A549 (cell line): ENCODE measurements around the gene MASTL. TPM values are rescaled to one million over a fixed set of nuclear protein-coding genes. Genes with fewer than 3 reads are reported as not detected.

Experiments used
- ATAC-seq, 2 experiments: fragments of 200-7000 bp in 1 of 2; fragments of >200 bp in 1 of 2; cut with Nextera tagmentation in 1 of 2; cut with Tn5 transposase in 1 of 2; 3 replicates each; pipeline versions ENCODE4 v1.8.0 to v1.9.1; 2018 to 2020; ENCODE audit warnings: mild to moderate bottlenecking in 1 of 2, moderate library complexity in 1 of 2
- CTCF ChIA-PET: fragments of 300-600 bp; sonication (Branson Sonifier 250); formaldehyde crosslinking; extraction: SDS; loops from one replicate; lab custom pipeline; 2021; ENCODE audit warnings: antibody characterized with exemption, inconsistent platforms; lab: Yijun Ruan, JAX
- POLR2A ChIA-PET: fragments of 350-600 bp; formaldehyde crosslinking; extraction: SDS; loops from one replicate; lab custom pipeline; 2021; ENCODE audit warnings: antibody characterized with exemption, inconsistent platforms; lab: Yijun Ruan, JAX
- DNase-seq, 2 experiments: peaks; one replicate each; pipeline versions ENCODE4 v3.0.0 to v3.0.0-alpha.2; 2011 to 2016; ENCODE audit warnings: low read depth in 1 of 2, low spot score in 1 of 2
- FAIRE-seq: peaks from 2 replicates; lab custom pipeline; 2011; peaks lifted over from hg19 to GRCh38; lab: Jason Lieb, UNC
- H3K27ac ChIP-seq, 2 experiments: fragments of >200 bp; sonication (Bioruptor Twin); formaldehyde crosslinking; 3 replicates each; pipeline ENCODE4 v1.5.1; 2016 to 2017
- H3K4me1 ChIP-seq: fragments of >200 bp; sonication (Bioruptor Twin); formaldehyde crosslinking; 3 replicates; pipeline ENCODE4 v1.6.1; 2016
- H3K4me2 ChIP-seq: fragments of >200 bp; sonication (Bioruptor Twin); formaldehyde crosslinking; 3 replicates; pipeline ENCODE4 v1.6.1; 2016
- H3K4me3 ChIP-seq: fragments of >200 bp; sonication (Bioruptor Twin); formaldehyde crosslinking; 3 replicates; pipeline ENCODE4 v1.5.1; 2016
- H3K9me3 ChIP-seq: fragments of >200 bp; sonication (Bioruptor Twin); formaldehyde crosslinking; 3 replicates; pipeline ENCODE4 v1.6.1; 2016
- BCL3 ChIP-seq: fragments of >200 bp; sonication (Bioruptor Twin); formaldehyde crosslinking; IDR thresholded peaks from 3 replicates; pipeline ENCODE4 v1.6.1; 2016
- CBX8 ChIP-seq: fragments of 200-600 bp; sonication (generic); IDR thresholded peaks from 2 replicates; pipeline ENCODE4 v1.6.1; 2016
- CHD2 ChIP-seq: fragments of 150-350 bp; IDR thresholded peaks from 2 replicates; pipeline ENCODE4 v1.6.1; 2014; ENCODE audit warnings: low read length; ENCODE audit not compliant: partially characterized antibody
- EHMT2 ChIP-seq: fragments of 200-600 bp; sonication (generic); IDR thresholded peaks from 2 replicates; pipeline ENCODE4 v1.6.1; 2016; ENCODE audit warnings: antibody characterized with exemption, low read depth, mild to moderate bottlenecking, moderate library complexity
- EP300 ChIP-seq, 2 experiments: fragments of >200 bp; sonication (Bioruptor Twin); formaldehyde crosslinking; IDR thresholded peaks; 2 replicates in 1 of 2; 3 replicates in 1 of 2; pipeline ENCODE4 v1.6.1; 2016 to 2017
- ESRRA ChIP-seq: fragments of 150-350 bp; IDR thresholded peaks from 2 replicates; pipeline ENCODE4 v1.6.1; 2014; ENCODE audit warnings: mild to moderate bottlenecking, low read length, borderline replicate concordance
- FOSL2 ChIP-seq, 2 experiments: fragments of 450-650 bp in 1 of 2; fragments of >200 bp in 1 of 2; sonication (Bioruptor Twin) in 1 of 2; formaldehyde crosslinking; IDR thresholded peaks; 2 replicates each; pipeline versions ENCODE4 v1.5.0 to v1.6.1; 2016 to 2020; ENCODE audit warnings: mild to moderate bottlenecking in 1 of 2, moderate library complexity in 1 of 2
- HEYL ChIP-seq: fragments of 250-450 bp; sonication (Bioruptor Pico); IDR thresholded peaks from 2 replicates; pipeline ENCODE4 v1.8.0; 2021; ENCODE audit warnings: mild to moderate bottlenecking, moderate library complexity
- HOXA7 ChIP-seq: fragments of 250-450 bp; sonication (Bioruptor Pico); IDR thresholded peaks from 2 replicates; pipeline ENCODE4 v1.5.0; 2020; ENCODE audit warnings: mild to moderate bottlenecking, moderate library complexity
- KDM5A ChIP-seq: fragments of 200-600 bp; sonication (generic); IDR thresholded peaks from 2 replicates; pipeline ENCODE4 v1.6.1; 2016; ENCODE audit warnings: antibody characterized with exemption, mild to moderate bottlenecking
- MYC ChIP-seq: IDR thresholded peaks from 2 replicates; pipeline ENCODE4 v1.6.1; 2012; ENCODE audit warnings: mild to moderate bottlenecking, inconsistent platforms, low read length, improper control_type of control experiment, borderline replicate concordance
- NPAS2 ChIP-seq: fragments of 250-450 bp; sonication (Bioruptor Pico); IDR thresholded peaks from 2 replicates; pipeline ENCODE4 v1.8.0; 2022; ENCODE audit warnings: mild to moderate bottlenecking, moderate library complexity, borderline replicate concordance
- RAD21 ChIP-seq, 2 experiments: fragments of >200 bp in 1 of 2; sonication (Bioruptor Twin) in 1 of 2; formaldehyde crosslinking in 1 of 2; IDR thresholded peaks in 1 of 2; conservative IDR thresholded peaks in 1 of 2; 2 replicates in 1 of 2; 3 replicates in 1 of 2; pipeline ENCODE4 v1.6.1; 2012 to 2018; ENCODE audit warnings: inconsistent platforms in 1 of 2
- RARB ChIP-seq: fragments of 250-450 bp; sonication (Bioruptor Pico); IDR thresholded peaks from 2 replicates; pipeline ENCODE4 v1.8.0; 2021; ENCODE audit warnings: mild to moderate bottlenecking, moderate library complexity
- RFX5 ChIP-seq: fragments of 450-650 bp; IDR thresholded peaks from 2 replicates; pipeline ENCODE4 v1.7.1; 2014; ENCODE audit warnings: antibody characterized with exemption, mild to moderate bottlenecking, moderate library complexity
- SREBF2 ChIP-seq: fragments of 450-650 bp; IDR thresholded peaks from 2 replicates; pipeline ENCODE4 v1.6.1; 2014; ENCODE audit warnings: mild to moderate bottlenecking, moderate library complexity
- ZNF302 ChIP-seq: fragments of 250-450 bp; sonication (Bioruptor Pico); IDR thresholded peaks from 2 replicates; pipeline ENCODE4 v1.9.0; 2021; ENCODE audit warnings: inconsistent platforms, mild to moderate bottlenecking, moderate library complexity
- WGBS: methylation state at CpG from one replicate; pipeline ENCODE4 v1.1.6; 2017; ENCODE audit errors: missing lambda C conversion rate; 5-methylcytosine and 5-hydroxymethylcytosine counted together
- polyA plus RNA-seq, 4 experiments: library from polyadenylated mRNA; depleted of rRNA in 3 of 4; stranded (reverse); fragments of >200 nt; fragmentation: RNase III in 1 of 4; extraction: RNeasy Plus Mini Kit Qiagen cat#74134 plus additional on column Dnase treatment in 1 of 4; gene quantifications; 2 replicates in 3 of 4; 3 replicates in 1 of 4; pipeline ENCODE4 v1.2.3, GENCODE V29; 2011 to 2017
- TF ChIP-seq, protein P1 (sequence below): fragments of 450-650 bp; IDR thresholded peaks from 2 replicates; pipeline ENCODE4 v1.6.1; 2014; ENCODE audit warnings: antibody characterized with exemption
- TF ChIP-seq, protein P2 (sequence below): fragments of 250-450 bp; sonication (Bioruptor Pico); IDR thresholded peaks from 2 replicates; pipeline ENCODE4 v1.5.0; 2021; ENCODE audit warnings: mild to moderate bottlenecking, moderate library complexity, borderline replicate concordance

The MASTL gene
- polyA plus RNA-seq, 2 of the 4 experiments (the other 2 are of a cell fraction) = 21.3 to 22.1 TPM

DNA sequence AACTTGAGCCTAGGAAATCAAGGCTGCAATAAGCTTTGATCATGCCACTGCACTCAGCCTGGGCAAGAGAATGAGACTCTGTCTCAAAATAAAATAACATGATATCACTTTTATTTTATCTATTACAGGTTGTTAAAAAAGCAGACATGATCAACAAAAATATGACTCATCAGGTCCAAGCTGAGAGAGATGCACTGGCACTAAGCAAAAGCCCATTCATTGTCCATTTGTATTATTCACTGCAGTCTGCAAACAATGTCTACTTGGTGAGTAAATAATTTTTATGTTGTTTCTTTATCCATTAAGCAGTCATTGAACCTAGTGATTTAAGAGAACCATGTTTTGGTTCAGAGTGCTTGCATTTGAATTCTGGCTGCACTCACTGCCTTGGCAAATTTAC, 3.3 kb downstream of the MASTL start:
- Histone ChIP-seq H3K4me1 (peaks cover 29% of the 10 kb centered on the region), H3K4me3 (no peak overlapping the region), H3K4me2 (peak overlapping the region; percentile 92), H3K27ac (peak overlapping the region in 1 of 2 experiments; percentile 3; a peak in 2 of 6 replicates), H3K9me3 (no peaks in the 10 kb centered on the region)
- ChIA-PET CTCF (interaction anchor here (0.5 kb wide), 1 partner anchor 83 kb away, joined by 5 read pairs; no protein-coding TSS in a partner anchor), POLR2A (no interaction called here)
- FAIRE-seq (no peak), DNase-seq (peak; percentile 19 to 63), ATAC-seq (no peak)
- TF ChIP-seq FOSL2 (IDR thresholded peaks at IDR 0.05) (no peak), FOSL2 (CRISPR knock-in tag; IDR thresholded peaks at IDR 0.05) (peak; percentile 90), NPAS2 (CRISPR knock-in tag) (no peak), RFX5 (no peak), SREBF2 (no peak)
- TF ChIP-seq, protein P1, sequence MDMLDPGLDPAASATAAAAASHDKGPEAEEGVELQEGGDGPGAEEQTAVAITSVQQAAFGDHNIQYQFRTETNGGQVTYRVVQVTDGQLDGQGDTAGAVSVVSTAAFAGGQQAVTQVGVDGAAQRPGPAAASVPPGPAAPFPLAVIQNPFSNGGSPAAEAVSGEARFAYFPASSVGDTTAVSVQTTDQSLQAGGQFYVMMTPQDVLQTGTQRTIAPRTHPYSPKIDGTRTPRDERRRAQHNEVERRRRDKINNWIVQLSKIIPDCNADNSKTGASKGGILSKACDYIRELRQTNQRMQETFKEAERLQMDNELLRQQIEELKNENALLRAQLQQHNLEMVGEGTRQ = no peak

GRCh38 chr10:27169849-27170248, 14.7 kb downstream of the MASTL start:
- ATAC-seq = no peak
- H3K4me3 ChIP-seq = no peak overlapping the region
- no peak overlapping the region for H3K27ac ChIP-seq
- POLR2A ChIA-PET = no interaction called here
- H3K4me1 ChIP-seq = no peaks in the 10 kb centered on the region
- FAIRE-seq = no peak
- TF ChIP-seq MYC (no peak), EP300 (IDR thresholded peaks at IDR 0.05) (no peak), CBX8 (no peak), ZNF302 (CRISPR knock-in tag) (no peak), HEYL (no peak), RARB (CRISPR knock-in tag) (no peak), EHMT2 (no peak), ESRRA (no peak), FOSL2 (IDR thresholded peaks at IDR 0.05) (no peak), FOSL2 (CRISPR knock-in tag; IDR thresholded peaks at IDR 0.05) (no peak), BCL3 (no peak)
- TF ChIP-seq, all 56 proteins: peak for 0
- no peak overlapping the region for H3K4me2 ChIP-seq
- 88% methylated on average over 4 of the region's 4 CpGs for WGBS
- CTCF ChIA-PET = interaction anchor here (0.7 kb wide), 1 partner anchor 57 kb away, joined by 3 read pairs; no protein-coding TSS in a partner anchor
- DNase-seq = no peak
- H3K9me3 ChIP-seq = no peaks in the 10 kb centered on the region

GRCh38 chr10:27188259-27188658, 33.1 kb downstream of the MASTL start:
- Histone ChIP-seq H3K4me1 (peaks cover 17% of the 10 kb centered on the region), H3K9me3 (no peaks in the 10 kb centered on the region), H3K27ac (no peak overlapping the region), H3K4me2 (no peak overlapping the region), H3K4me3 (no peak overlapping the region)
- ChIA-PET POLR2A (no interaction called here), CTCF (no interaction called here)
- DNase-seq = no peak
- no peak for TF ChIP-seq FOSL2 (IDR thresholded peaks at IDR 0.05)
- peak; percentile 32; the same call in 1 of the 2 replicates for TF ChIP-seq FOSL2 (CRISPR knock-in tag; IDR thresholded peaks at IDR 0.05)
- TF ChIP-seq, protein P2, sequence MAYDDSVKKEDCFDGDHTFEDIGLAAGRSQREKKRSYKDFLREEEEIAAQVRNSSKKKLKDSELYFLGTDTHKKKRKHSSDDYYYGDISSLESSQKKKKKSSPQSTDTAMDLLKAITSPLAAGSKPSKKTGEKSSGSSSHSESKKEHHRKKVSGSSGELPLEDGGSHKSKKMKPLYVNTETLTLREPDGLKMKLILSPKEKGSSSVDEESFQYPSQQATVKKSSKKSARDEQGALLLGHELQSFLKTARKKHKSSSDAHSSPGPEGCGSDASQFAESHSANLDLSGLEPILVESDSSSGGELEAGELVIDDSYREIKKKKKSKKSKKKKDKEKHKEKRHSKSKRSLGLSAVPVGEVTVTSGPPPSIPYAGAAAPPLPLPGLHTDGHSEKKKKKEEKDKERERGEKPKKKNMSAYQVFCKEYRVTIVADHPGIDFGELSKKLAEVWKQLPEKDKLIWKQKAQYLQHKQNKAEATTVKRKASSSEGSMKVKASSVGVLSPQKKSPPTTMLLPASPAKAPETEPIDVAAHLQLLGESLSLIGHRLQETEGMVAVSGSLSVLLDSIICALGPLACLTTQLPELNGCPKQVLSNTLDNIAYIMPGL = no peak
- no peak for TF ChIP-seq CHD2
- TF ChIP-seq KDM5A = no peak
- TF ChIP-seq HOXA7 (CRISPR knock-in tag) = no peak
- TF ChIP-seq NPAS2 (CRISPR knock-in tag) = no peak
- no peak for TF ChIP-seq RAD21 (conservative IDR thresholded peaks at IDR 0.05 in 1 of 2, IDR thresholded peaks at IDR 0.05 in 1 of 2)
- no peak for FAIRE-seq
- 97% methylated on average over 1 of the region's 1 CpG for WGBS
- no peak for ATAC-seq
